GM19372 (cell line): ENCODE results near the gene CRKL.
"Not testable (repeated sequence)": the region's sequence is repeated elsewhere in the genome, so short reads cannot be mapped to it uniquely, and the experiment has no call there.

Experiments
- ATAC-seq: cut with Tn5 transposase; IDR thresholded peaks from one replicate; pipeline ENCODE4 v1.9.1; 2021; ENCODE audit warnings: mild to moderate bottlenecking, low read depth, moderate library complexity; ENCODE audit not compliant: unreplicated experiment

Gene CRKL

GRCh38 chr22:20965104-20965887 lies 48.1 kb downstream of the CRKL start:
- ATAC-seq: no peak

GRCh38 chr22:20965888-20966855 lies 49.0 kb downstream of the CRKL start:
- no peak for ATAC-seq

GRCh38 chr22:20966883-20967696 lies 49.9 kb downstream of the CRKL start, which contains the start of gene AIFM3:
TSS of gene AIFM3 (plus strand) at chr22:20967255. CDS start at chr22:20967945, 690 bp downstream.
- no peak for ATAC-seq

GRCh38 chr22:20967697-20968211 lies 50.5 kb downstream of the CRKL start:
- ATAC-seq: no peak

- ATAC-seq: no peak
Observed at GRCh38 chr22:20968281-20968977, 51.2 kb downstream of the CRKL start.

- no peak for ATAC-seq
Observed at GRCh38 chr22:20970939-20971657, 53.9 kb downstream of the CRKL start.

GRCh38 chr22:20972014-20972694 lies 54.9 kb downstream of the CRKL start:
- not testable (repeated sequence) for ATAC-seq

- no peak for ATAC-seq
Observed at GRCh38 chr22:20972933-20973577, 55.8 kb downstream of the CRKL start.

- no peak for ATAC-seq
Observed at GRCh38 chr22:20973634-20974286, 56.6 kb downstream of the CRKL start.

GRCh38 chr22:20974336-20974955 lies 57.2 kb downstream of the CRKL start:
- no peak for ATAC-seq

- ATAC-seq: no peak
Observed at GRCh38 chr22:20975541-20976290, 58.5 kb downstream of the CRKL start.

- no peak for ATAC-seq
Observed at GRCh38 chr22:20976291-20976877, 59.2 kb downstream of the CRKL start.

GRCh38 chr22:20977019-20977418 lies 59.8 kb downstream of the CRKL start:
- ATAC-seq: no peak

- no peak for ATAC-seq
Observed at GRCh38 chr22:20977516-20978170, 60.4 kb downstream of the CRKL start.

- no peak for ATAC-seq
Observed at GRCh38 chr22:20978419-20978818, 61.2 kb downstream of the CRKL start.
